Measurements from ENCODE around the gene ASB3. TPM values are rescaled to one million over a fixed set of nuclear protein-coding genes. Genes with fewer than 3 reads are reported as not detected.

The ASB3 gene
- total and polyA plus RNA-seq, 4 donors = 2.7 to 13.6 (median 8.7) TPM

DNA sequence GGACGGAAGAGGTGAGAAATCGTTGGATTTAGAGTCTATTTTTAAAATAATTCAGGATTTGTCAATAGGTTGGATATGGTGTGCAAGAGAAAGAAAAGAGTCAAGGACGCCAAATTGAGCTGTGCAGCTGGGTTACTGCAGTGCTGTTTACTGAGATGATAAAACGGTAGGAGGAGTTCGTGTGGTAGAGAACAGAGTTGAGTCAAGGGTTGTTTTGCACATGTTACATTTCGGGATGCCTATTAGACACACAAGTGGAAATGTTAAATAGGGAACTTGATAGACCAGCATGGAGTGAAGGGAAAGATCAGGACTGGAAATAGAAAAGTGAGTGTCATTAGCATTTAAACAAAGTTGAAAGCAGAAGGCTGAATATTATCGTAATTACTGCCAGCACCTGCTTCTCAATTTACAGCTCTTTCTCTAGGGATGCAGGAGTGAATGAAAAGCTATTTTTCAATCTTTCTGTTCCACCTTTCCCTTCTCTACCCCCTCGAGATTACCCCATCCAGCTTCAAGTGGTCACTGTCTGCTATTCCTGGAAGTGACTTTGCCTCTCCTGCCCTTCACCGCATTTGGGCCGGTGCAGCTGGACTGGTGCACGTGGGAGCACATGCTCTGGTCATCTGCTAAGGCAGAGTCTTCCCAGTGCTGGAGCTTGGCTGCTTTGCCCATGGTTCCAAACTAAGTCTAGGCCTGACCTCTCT, 42.7 kb upstream of the ASB3 start:
- H3K4me3 ChIP-seq (ENCODE audit: low read depth in 1 of 3, low read length in 3 of 3) = no peak overlapping the region
- peaks cover 4 to 41% (median 33%) of the 10 kb centered on the region in 4 donors for H3K4me1 ChIP-seq (ENCODE audit: control insufficient read depth in 4 of 4, insufficient read depth in 4 of 4, low read length in 3 of 4)
- peak overlapping the region; percentile 27 to 57 for H3K27ac ChIP-seq (ENCODE audit: low read depth in 1 of 2, low read length in 2 of 2)
- no peaks in the 10 kb centered on the region for H3K27me3 ChIP-seq (ENCODE audit: control insufficient read depth in 4 of 4, insufficient read depth in 4 of 4, low read length in 3 of 4)
- TF ChIP-seq, protein P1, sequence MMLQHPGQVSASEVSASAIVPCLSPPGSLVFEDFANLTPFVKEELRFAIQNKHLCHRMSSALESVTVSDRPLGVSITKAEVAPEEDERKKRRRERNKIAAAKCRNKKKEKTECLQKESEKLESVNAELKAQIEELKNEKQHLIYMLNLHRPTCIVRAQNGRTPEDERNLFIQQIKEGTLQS (IDR thresholded peaks at IDR 0.05) = peak; percentile 33
- TF ChIP-seq, protein P2, sequence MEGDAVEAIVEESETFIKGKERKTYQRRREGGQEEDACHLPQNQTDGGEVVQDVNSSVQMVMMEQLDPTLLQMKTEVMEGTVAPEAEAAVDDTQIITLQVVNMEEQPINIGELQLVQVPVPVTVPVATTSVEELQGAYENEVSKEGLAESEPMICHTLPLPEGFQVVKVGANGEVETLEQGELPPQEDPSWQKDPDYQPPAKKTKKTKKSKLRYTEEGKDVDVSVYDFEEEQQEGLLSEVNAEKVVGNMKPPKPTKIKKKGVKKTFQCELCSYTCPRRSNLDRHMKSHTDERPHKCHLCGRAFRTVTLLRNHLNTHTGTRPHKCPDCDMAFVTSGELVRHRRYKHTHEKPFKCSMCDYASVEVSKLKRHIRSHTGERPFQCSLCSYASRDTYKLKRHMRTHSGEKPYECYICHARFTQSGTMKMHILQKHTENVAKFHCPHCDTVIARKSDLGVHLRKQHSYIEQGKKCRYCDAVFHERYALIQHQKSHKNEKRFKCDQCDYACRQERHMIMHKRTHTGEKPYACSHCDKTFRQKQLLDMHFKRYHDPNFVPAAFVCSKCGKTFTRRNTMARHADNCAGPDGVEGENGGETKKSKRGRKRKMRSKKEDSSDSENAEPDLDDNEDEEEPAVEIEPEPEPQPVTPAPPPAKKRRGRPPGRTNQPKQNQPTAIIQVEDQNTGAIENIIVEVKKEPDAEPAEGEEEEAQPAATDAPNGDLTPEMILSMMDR (IDR thresholded peaks at IDR 0.05; ENCODE audit: low read depth, low read length, missing input control) = no peak
- TF ChIP-seq FOXA2 (IDR thresholded peaks at IDR 0.05) (peak; percentile 79), EGR1 (IDR thresholded peaks at IDR 0.05; ENCODE audit: low read depth in 2 of 2) (no peak), RAD21 (IDR thresholded peaks at IDR 0.05) (peak in 1 of 2 donors; percentile 22), FOXA1 (IDR thresholded peaks at IDR 0.05) (peak; percentile 13), HNF4A (conservative IDR thresholded peaks at IDR 0.05) (peak; percentile 42 to 53), HNF4G (IDR thresholded peaks at IDR 0.05) (no peak), NR2F2 (IDR thresholded peaks at IDR 0.05) (no peak), GABPA (IDR thresholded peaks at IDR 0.05 in 1 of 2, conservative IDR thresholded peaks at IDR 0.05 in 1 of 2) (no peak), YY1 (IDR thresholded peaks at IDR 0.05) (peak; percentile 39), SP1 (IDR thresholded peaks at IDR 0.05) (peak; percentile 65), JUND (IDR thresholded peaks at IDR 0.05) (peak in 1 of 2 donors; percentile 39), TAF1 (conservative IDR thresholded peaks at IDR 0.05) (no peak), RXRA (IDR thresholded peaks at IDR 0.05) (peak; percentile 62 to 80)
- TF ChIP-seq, protein P3, sequence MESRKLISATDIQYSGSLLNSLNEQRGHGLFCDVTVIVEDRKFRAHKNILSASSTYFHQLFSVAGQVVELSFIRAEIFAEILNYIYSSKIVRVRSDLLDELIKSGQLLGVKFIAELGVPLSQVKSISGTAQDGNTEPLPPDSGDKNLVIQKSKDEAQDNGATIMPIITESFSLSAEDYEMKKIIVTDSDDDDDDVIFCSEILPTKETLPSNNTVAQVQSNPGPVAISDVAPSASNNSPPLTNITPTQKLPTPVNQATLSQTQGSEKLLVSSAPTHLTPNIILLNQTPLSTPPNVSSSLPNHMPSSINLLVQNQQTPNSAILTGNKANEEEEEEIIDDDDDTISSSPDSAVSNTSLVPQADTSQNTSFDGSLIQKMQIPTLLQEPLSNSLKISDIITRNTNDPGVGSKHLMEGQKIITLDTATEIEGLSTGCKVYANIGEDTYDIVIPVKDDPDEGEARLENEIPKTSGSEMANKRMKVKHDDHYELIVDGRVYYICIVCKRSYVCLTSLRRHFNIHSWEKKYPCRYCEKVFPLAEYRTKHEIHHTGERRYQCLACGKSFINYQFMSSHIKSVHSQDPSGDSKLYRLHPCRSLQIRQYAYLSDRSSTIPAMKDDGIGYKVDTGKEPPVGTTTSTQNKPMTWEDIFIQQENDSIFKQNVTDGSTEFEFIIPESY (IDR thresholded peaks at IDR 0.05) = peak; percentile 24
- TF ChIP-seq, protein P4, sequence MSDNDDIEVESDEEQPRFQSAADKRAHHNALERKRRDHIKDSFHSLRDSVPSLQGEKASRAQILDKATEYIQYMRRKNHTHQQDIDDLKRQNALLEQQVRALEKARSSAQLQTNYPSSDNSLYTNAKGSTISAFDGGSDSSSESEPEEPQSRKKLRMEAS (IDR thresholded peaks at IDR 0.05) = peak; percentile 36
- TF ChIP-seq, protein P5, sequence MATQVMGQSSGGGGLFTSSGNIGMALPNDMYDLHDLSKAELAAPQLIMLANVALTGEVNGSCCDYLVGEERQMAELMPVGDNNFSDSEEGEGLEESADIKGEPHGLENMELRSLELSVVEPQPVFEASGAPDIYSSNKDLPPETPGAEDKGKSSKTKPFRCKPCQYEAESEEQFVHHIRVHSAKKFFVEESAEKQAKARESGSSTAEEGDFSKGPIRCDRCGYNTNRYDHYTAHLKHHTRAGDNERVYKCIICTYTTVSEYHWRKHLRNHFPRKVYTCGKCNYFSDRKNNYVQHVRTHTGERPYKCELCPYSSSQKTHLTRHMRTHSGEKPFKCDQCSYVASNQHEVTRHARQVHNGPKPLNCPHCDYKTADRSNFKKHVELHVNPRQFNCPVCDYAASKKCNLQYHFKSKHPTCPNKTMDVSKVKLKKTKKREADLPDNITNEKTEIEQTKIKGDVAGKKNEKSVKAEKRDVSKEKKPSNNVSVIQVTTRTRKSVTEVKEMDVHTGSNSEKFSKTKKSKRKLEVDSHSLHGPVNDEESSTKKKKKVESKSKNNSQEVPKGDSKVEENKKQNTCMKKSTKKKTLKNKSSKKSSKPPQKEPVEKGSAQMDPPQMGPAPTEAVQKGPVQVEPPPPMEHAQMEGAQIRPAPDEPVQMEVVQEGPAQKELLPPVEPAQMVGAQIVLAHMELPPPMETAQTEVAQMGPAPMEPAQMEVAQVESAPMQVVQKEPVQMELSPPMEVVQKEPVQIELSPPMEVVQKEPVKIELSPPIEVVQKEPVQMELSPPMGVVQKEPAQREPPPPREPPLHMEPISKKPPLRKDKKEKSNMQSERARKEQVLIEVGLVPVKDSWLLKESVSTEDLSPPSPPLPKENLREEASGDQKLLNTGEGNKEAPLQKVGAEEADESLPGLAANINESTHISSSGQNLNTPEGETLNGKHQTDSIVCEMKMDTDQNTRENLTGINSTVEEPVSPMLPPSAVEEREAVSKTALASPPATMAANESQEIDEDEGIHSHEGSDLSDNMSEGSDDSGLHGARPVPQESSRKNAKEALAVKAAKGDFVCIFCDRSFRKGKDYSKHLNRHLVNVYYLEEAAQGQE (IDR thresholded peaks at IDR 0.05) = no peak
- WGBS = 47% methylated on average over 11 of the region's 11 CpGs
- H3K9ac ChIP-seq (ENCODE audit: low read depth in 1 of 2, low read length in 2 of 2) = no peak overlapping the region
- no peaks in the 10 kb centered on the region for H3K9me3 ChIP-seq (ENCODE audit: control insufficient read depth in 4 of 4, low read length in 3 of 4)
- no peak for DNase-seq (ENCODE audit: low spot score)
- H3K36me3 ChIP-seq (ENCODE audit: control insufficient read depth in 4 of 4, insufficient read depth in 3 of 4, low read depth in 1 of 4, low read length in 3 of 4) = no peaks in the 10 kb centered on the region
